HTR-8/SVneo (cell line): ENCODE results near the gene UBTF.

Experiments
- DNase-seq: peaks from one replicate; pipeline ENCODE4 v3.0.0; 2011; ENCODE audit warnings: low spot score, mixed read lengths; ENCODE audit not compliant: insufficient read length
- FAIRE-seq: peaks from 2 replicates; lab custom pipeline; 2011; peaks lifted over from hg19 to GRCh38; lab: Jason Lieb, UNC

UBTF gene

DNA sequence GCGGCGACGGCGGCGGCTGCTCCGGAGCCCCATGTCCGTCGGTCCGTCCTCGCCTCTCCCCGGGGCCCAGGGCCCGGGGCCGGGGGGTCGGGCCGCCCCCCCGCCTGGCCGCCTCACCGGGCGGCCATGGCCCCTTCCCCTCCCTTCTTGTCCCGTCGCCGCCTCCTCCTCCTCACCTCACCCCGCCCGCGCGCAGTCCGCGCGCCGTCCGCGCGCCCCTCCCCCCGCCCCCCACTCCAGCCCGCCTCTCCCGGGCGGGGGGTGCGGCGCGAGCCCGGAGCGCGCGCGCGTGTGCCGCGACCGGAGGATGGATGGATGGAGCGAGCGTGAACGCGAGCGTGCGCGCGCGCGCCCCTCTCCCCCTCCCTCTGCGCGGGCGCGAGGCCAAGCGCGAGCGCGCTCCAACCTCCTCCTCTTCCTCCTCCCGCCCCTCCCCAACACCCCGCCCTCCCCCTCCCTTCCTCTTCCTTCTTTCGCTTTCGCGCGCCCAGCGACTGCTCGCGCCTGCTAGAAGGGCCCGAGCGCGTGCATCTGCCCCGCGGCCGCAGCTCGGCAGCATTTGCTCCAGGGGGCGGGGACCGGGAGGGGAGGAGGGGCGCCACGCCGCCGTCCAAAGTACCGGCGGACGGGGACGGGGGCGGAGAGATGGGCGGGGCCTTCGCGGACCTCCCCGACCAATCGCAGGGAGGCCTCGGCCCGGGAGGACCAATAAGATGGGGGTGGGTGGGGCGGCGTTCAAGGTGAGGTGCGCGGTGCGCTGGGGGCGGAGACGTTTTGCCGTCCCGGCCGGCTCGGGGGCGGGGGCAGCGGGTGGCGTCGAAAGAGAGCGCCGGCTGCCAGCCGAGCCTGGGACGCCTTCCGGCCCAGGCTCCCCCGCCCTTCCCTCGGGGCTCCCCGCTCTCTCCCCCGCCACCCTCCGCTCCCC lies 19.7 kb downstream of the UBTF start, which contains the start of gene ATXN7L3:
Gene ATXN7L3, minus strand, starts transcription at position 332 of the 925 bp plus-strand sequence. CDS start 1,814 bp downstream, outside the sequence.
- DNase-seq = peak; percentile 99
- peak; percentile 99 for FAIRE-seq

DNA sequence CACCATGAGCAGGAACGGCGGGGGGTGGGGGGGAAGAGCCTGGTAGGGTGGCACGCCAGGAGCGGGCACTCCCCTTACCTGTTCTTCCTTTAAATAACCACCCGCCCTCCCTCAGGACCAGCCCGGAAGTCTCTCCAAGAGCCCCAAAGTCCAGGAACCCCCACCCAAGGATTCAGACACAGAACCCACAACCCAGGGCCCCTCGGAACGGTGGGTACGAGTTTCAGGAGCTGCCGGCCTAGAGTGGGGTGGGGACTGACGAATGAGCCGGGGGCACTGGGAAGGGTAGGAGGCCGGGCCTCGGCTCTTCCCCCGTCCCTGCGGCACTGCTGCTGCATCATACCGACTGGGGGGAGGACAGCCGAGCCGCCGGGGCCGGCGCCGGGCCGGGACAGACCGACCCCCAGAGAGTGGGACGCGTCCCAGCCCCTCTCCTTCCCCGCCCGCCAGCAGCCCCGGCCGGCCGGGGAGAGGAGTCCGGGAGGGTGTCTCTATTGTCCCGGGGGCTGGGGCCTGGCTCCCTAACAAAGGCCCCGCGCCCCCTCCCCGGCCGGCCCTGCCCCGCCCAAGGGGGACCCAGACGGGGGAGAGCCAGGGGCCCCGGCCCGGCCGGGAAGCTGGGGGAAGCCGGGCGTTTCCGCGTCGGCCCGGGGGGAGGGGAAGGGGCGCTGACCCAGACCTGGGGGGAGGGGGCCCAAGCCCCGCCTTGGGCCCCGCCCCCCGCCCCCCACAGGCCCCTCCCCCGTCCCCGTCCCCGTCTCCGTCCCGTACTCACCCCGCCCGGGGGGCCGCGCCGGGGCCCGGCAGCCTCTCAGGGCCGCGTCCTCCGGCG lies 20.5 kb downstream of the UBTF start:
- FAIRE-seq = no peak
- peak; percentile 79 for DNase-seq

DNA sequence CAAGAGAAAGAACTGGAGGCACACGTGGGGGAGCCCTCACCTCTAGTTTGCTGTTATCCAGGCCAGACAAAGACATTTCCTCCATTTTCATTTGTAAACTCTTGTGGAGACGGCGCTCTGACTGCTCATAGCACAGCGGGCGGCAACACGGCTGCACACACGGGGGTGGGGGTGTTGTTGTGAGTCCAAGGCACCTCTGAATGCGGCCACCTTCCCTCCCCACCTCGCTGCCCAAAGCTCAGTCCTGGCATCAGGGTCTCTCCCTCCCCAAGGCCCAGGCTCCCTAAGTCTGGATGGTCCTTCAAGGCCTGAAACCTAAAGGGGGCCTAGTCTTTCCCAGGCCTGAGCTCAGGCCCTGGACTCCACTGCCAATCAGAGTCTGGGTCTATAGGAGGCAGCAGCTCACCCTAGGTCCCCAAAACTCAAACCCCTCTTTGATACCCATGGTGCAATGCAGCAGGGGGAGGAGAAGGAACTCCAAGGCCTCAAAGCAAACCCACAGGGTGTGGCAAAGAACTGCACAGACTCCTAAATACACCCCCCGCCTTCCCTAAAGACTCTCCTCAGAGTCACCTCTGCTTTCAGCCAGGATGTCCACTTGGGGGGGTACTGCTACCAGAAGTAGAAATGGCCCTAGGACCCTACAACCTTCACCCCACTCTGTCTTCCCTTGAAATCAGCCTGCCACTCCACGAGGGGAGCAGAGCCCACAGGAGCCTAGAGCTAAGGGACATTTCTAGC lies 21.3 kb downstream of the UBTF start:
- FAIRE-seq (peak; percentile 54), DNase-seq (peak; percentile 65)

DNA sequence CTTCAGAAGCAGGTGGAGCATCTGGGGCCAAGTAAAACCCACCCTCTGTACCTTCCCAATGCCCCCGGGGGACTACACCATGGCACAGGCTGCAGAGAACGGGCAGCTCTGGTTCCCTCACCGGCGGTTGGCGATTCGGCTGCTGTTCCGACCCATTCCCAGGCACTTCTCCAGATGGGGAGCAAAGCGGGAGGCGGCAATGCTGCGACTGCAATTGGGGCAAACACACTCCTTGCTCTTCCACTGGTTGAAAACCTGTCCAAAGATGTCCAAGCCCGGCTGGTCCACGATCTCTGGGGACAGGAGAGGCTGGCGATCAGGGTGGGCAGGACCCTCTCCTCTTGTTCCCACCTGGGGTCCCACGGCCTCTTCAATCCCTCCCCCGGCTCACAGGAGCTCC lies 22.4 kb downstream of the UBTF start:
- peak; percentile 36 for FAIRE-seq
- DNase-seq = no peak

DNA sequence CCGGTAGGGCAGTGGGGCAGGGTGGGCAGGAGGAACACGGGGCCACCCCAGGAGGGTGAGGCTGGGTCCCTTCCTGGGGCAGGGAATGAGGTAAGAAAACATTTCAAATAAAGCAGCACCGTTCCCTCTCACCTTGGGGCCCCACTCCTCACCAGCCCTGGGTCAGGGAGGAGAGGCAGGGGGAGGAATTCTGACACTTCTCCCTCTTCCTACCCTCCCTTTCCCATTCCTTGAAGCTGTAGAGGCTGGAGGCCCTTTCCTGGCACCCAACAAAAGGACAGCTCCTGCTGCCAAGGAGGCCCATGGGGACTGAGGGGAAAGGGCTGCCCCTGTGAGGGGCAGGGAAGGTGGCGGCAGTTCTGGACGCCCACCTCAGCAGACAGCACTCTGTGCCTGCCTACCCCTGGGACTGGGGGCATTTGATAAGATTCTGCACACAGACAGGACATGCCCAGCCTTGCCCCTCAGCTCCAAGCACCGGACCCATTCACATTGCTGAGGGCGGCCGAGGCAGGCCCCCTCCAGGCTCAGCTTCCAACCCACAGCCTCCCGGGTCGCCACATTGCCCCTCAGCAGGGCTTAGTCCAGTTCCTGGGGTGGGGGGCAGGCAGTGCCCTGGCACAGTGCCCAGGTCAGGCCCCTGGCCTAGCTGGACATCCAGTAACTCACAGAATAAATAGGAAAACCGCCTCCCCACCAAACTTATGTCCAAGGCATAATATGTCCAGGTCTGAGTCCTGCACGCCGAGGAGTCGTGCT lies 26.0 kb downstream of the UBTF start:
- DNase-seq (no peak), FAIRE-seq (no peak)

DNA sequence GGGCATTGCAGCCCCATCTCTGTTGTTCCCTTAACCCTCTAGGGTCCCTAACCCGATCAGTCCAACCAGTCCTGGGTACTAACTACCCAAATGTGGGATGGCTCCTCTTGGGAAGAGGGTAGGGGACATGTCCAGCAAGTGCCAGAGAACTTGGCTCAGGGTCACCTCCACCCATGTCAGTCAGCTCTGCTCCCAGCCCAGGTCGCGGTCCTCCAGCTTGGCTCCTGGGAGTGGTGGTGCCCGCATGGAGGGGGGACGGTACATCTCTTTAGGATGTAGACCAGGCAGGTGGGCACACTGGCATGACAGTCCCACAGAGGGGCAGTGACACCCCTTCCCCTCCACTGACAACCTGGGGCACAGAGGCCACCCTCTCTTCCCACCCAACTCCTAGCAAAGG lies 26.7 kb downstream of the UBTF start:
- FAIRE-seq (peak; percentile 81), DNase-seq (no peak)

DNA sequence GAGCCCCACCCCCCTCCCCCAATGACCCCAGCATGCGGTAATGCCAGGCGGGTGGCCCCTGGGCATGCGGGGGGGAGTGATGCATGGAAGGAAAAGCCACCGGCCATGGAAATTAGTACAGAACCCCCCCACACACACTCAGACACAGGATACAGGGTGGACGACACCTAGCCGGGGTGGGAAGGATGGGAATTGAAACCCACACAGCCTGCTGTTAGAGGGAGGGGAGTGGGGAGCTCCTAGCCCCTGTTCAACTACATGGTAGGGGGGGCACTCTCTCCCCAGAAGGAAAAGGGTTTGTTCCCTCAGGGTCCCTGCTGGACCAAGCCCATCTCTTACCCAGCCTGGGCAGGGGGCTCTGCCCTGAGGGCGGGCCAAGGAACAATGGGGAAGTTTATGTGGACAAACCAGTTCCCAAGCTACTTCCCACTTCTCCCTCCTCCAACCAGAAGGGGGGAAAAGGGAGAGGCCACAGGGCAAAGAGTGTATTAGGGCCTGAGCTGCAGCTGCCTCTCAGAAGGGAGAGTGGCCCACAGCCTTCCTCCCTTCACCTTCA lies 27.5 kb downstream of the UBTF start:
- DNase-seq (no peak), FAIRE-seq (no peak)

DNA sequence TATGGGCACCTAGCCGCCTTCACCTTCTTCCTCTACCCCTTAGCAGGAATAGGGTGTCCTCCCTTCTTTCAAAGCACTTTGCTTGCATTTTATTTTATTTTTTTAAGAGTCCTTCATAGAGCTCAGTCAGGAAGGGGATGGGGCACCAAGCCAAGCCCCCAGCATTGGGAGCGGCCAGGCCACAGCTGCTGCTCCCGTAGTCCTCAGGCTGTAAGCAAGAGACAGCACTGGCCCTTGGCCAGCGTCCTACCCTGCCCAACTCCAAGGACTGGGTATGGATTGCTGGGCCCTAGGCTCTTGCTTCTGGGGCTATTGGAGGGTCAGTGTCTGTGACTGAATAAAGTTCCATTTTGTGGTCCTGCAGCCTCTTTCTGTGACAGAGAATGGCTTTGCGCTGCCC lies 28.1 kb downstream of the UBTF start:
- FAIRE-seq (no peak), DNase-seq (no peak)

DNA sequence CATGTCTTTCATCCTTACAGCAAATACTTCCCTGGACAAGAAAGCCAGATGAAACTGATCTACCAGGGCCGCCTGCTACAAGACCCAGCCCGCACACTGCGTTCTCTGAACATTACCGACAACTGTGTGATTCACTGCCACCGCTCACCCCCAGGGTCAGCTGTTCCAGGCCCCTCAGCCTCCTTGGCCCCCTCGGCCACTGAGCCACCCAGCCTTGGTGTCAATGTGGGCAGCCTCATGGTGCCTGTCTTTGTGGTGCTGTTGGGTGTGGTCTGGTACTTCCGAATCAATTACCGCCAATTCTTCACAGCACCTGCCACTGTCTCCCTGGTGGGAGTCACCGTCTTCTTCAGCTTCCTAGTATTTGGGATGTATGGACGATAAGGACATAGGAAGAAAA lies 29.0 kb downstream of the UBTF start:
- FAIRE-seq (no peak), DNase-seq (no peak)

DNA sequence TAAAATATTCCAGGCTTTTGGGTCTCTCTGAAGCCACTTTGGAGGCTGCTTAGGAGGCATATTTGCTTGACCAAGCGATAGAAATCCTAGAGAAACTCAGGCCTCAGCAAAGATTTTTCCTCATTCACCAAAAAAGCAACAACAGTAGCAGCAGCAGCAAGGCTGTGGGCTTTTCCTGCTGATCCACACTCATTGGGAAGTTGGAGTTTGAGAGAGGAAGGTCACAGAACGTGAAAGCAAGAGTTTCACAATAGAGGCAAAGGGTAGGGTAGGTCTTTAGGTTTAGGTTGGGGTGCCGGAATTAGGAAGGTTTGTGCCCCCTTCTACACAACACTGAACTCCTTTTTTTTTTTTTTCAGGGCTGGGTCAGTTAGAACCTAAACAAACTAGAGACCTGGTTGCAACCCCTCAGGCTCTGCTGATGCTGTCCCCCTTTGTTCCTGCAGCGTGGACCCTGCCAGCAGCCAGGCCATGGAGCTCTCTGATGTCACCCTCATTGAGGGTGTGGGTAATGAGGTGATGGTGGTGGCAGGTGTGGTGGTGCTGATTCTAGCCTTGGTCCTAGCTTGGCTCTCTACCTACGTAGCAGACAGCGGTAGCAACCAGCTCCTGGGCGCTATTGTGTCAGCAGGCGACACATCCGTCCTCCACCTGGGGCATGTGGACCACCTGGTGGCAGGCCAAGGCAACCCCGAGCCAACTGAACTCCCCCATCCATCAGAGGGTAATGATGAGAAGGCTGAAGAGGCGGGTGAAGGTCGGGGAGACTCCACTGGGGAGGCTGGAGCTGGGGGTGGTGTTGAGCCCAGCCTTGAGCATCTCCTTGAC lies 30.7 kb downstream of the UBTF start:
- peak; percentile 13 for FAIRE-seq

DNA sequence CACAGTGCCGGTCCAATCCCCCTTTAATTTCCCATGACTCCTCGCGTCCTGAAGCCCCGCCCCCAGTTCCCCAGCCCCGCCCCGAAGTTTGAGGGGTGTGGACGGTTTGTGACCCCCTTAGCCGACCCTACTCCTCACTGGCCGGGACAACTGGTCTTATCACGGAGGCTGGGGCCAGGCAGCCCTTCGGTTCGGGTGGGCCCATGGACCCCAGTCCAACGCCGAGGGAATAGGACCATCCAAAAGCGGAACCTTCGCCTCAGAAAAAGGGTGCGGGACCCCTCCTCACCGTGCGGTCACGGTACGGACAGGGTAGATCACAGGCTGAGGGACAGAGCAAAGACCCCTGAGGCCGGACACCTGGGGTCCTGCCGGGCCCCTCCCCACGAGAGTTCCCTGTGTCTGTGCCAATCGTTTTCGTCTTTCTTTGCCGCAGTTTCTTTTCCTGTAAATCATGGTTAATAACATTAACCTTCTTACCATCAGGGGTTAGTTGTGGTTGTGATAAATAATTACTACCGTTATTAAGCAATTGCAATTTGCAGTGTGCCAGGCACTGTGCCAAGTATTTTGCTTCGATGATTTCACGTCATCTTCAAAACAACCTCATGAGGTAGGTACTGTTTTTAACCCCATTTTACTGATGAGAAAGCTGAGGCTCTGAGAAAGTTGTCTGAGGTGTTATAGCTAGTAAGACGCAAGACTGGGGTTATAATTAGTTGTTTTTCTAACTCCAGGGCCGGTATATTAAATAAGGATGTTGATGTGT lies 32.2 kb downstream of the UBTF start:
- DNase-seq = peak; percentile 84
- peak; percentile 90 for FAIRE-seq

More for the DNA sequence above, 30.7 kb downstream of the UBTF start:
- no peak for DNase-seq

DNA sequence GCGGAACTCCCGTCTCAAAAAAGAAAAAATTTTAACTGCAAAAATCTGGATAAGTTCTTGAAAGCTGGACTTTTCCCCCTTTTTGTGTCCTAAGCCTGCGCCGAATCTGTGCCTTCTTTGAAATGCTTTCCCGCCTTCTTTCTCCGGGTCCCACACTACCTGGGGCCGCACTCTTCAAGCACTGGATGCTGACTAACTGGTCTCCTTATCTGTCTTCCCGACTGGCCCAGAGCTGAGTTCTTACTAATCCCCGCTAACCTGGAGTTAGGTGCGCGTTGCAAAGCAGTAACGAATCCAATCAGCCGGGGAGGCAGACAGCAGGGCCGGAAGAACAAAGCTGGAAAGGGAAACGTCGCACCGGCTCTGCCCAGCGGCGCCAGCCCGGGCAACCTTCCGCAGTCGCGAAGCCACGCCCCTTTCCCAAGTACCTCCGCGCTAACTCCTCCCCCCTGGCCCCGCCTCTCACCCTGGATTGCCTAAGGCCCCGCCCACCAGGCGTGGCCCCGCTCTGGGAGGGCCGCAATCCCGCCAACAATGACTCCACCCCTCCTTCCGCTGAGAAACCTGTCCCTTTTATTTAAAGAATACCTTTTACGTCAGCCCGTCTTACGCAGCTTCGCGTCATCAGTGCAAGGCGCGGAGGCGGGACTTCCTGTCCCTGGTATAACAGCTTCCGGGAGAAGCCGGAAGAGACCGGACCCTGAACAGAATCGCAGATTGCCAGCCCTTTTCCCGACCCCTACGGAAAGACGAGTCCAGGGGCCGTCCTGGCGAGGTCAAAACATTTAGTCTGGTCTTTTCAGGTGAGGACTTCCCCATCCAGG lies 33.0 kb downstream of the UBTF start, which contains the start of gene TMUB2:
Gene TMUB2, plus strand, starts transcription at position 666 of the 824 bp plus-strand sequence. CDS start 737 bp downstream, outside the sequence.
- DNase-seq (peak; percentile 100), FAIRE-seq (peak; percentile 99)

DNA sequence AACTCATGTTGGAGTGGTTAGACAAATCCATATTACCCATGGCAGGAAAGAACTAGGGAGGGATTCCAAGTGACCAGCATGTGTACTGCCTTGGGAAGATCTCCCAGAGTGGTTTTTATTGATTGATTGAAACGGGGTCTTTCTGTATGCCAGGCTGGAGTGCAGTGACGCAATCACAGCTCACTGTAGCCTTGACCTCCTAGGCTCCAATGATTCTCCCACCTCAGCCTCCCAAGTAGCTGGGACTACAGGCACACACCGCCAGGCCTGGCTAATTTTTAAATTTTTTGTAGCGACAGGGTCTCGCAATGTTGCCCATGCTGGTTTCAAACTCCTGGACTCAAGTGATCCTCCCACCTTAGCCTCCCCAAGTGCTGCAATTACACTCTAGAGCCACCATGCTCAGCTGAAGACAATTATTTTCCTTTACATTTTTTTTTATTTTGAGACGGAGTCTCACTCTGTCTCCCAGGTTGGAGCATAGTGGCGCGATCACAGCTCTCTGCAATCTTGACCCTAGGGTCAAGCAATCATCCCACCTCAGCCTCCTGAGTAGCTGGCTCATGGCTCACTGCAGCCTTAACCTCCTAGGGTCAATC lies 35.2 kb downstream of the UBTF start:
- DNase-seq (no peak), FAIRE-seq (no peak)

DNA sequence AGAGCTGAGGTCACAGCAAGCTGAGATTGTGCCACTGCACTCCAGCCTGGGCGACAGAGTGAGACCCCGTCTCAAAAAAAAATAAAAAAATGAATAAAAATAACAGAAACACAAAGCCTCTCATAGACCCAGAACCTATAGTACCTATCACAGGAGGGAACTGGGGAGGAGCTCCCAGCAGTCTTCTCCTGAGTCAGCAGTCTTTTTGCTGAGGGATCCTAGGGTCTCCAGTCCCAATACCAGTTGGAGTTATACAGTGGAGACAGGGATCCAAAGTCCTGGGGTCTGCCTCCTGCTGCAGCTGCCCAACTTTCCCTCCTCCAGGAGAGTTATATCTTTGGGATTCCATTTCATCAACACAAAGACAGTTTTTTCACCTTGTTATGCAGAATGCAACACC lies 36.5 kb downstream of the UBTF start:
- FAIRE-seq (no peak), DNase-seq (no peak)

DNA sequence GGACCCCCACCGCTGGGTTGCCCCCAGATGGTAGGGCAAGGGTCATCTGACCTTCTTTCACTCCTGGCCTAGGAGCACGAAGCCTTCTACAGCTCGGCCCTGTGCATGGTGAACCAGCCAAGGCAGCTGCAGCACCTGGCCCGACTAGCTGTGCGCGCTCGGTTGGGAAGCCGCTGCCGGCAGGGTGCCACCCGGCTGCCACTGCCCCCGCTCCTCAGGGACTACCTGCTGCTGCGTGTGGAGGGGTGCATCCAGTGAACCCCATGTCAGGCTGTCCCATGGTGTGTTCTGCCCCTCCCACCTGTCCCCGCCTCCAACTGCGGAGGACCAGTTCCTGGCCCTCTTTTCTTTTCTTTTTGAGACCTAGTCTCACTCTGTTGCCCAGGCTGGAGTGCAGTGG lies 41.3 kb downstream of the UBTF start:
- no peak for DNase-seq
- FAIRE-seq = no peak

DNA sequence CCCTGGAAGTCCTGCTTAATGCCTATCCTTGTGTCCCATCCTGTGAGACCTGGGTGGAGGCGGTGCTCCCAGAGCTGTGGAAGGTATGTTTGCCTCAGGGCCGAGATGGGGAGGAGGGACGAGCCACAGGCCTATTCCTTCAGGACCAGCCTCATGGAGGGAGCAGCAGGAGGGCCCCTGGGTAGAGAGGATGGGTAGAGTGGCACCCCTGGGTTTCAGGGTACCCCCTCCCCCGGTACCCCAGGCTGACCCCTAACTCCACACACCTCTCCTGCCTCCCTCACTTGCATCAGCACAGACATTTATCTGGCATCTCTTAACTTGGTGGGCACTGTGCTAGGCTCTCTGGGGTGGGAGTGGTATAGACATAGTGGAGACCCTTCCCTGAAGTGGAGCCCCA lies 41.8 kb downstream of the UBTF start:
- FAIRE-seq = no peak

More for the DNA sequence above, 41.8 kb downstream of the UBTF start:
- DNase-seq = no peak
